GM12878 (cell line): Measurements from ENCODE around the gene DCDC2C.

Source experiments
- BHLHE40 ChIP-seq, 2 experiments: fragments of 450-650 bp in 1 of 2; IDR thresholded peaks; 2 replicates each; pipeline ENCODE4 v1.6.1; 2011 to 2017; ENCODE audit warnings: low read depth in 2 of 2, borderline replicate concordance in 1 of 2, improper control_type of control experiment in 1 of 2, low read length in 1 of 2, mild to moderate bottlenecking in 1 of 2
- CHD1 ChIP-seq: IDR thresholded peaks from 2 replicates; pipeline ENCODE4 v1.6.1; 2012; ENCODE audit warnings: low read depth, low read length, improper control_type of control experiment
- CTCF ChIP-seq, 3 experiments: IDR thresholded peaks in 2 of 3; conservative IDR thresholded peaks in 1 of 3; 2 replicates each; pipeline ENCODE4 v1.5.1; 2011; ENCODE audit warnings: low read depth in 3 of 3, low read length in 3 of 3, mild to moderate bottlenecking in 3 of 3, control low read depth in 2 of 3, moderate library complexity in 2 of 3, inconsistent platforms in 1 of 3, mixed read lengths in 1 of 3; ENCODE audit not compliant: control insufficient read depth in 2 of 3, insufficient read depth in 1 of 3; ENCODE audit errors: extremely low read depth in 1 of 3
- POLR2A ChIP-seq: IDR thresholded peaks from 2 replicates; pipeline ENCODE4 v1.6.1; 2011; ENCODE audit warnings: low read depth, mild to moderate bottlenecking, low read length
- POLR2AphosphoS5 ChIP-seq: IDR thresholded peaks from 2 replicates; pipeline ENCODE4 v1.6.1; 2011; ENCODE audit warnings: mild to moderate bottlenecking, low read length, inconsistent platforms
- RELA ChIP-seq: fragments of 450-650 bp; IDR thresholded peaks from 2 replicates; pipeline ENCODE4 v1.8.0; 2014; ENCODE audit warnings: borderline replicate concordance; ENCODE audit not compliant: partially characterized antibody
- ZBTB40 ChIP-seq: fragments of 450-650 bp; IDR thresholded peaks from 2 replicates; pipeline ENCODE4 v1.6.1; 2016; ENCODE audit warnings: mild to moderate bottlenecking, moderate library complexity, borderline replicate concordance
- TF ChIP-seq, protein P1 (sequence below): IDR thresholded peaks from 2 replicates; pipeline ENCODE4 v1.6.1; 2012; ENCODE audit warnings: low read depth, low read length, improper control_type of control experiment

GRCh38 chr2:3755277-3755676 lies 51.9 kb downstream of the DCDC2C start:
- TF ChIP-seq, protein P1, sequence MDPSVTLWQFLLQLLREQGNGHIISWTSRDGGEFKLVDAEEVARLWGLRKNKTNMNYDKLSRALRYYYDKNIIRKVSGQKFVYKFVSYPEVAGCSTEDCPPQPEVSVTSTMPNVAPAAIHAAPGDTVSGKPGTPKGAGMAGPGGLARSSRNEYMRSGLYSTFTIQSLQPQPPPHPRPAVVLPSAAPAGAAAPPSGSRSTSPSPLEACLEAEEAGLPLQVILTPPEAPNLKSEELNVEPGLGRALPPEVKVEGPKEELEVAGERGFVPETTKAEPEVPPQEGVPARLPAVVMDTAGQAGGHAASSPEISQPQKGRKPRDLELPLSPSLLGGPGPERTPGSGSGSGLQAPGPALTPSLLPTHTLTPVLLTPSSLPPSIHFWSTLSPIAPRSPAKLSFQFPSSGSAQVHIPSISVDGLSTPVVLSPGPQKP, result no peak
- TF ChIP-seq BHLHE40 (IDR thresholded peaks at IDR 0.05; ENCODE audit: borderline replicate concordance in 1 of 2, low read depth in 2 of 2, low read length in 1 of 2), result no peak
- no peak for TF ChIP-seq CTCF (IDR thresholded peaks at IDR 0.05 in 2 of 3, conservative IDR thresholded peaks at IDR 0.05 in 1 of 3; ENCODE audit: control insufficient read depth in 2 of 3, extremely low read depth in 1 of 3, insufficient read depth in 1 of 3, low read depth in 3 of 3, low read length in 3 of 3)
- no peak for TF ChIP-seq POLR2A
- TF ChIP-seq ZBTB40, result no peak
- no peak for TF ChIP-seq CHD1
- no peak for TF ChIP-seq POLR2AphosphoS5
- no peak for TF ChIP-seq RELA
